Peyer's patch (tissue), 4 donors: Measurements from ENCODE around the gene SMIM3. TPM values are rescaled to one million over a fixed set of nuclear protein-coding genes. Genes with fewer than 3 reads are reported as not detected.
"Not testable (repeated sequence)": the region's sequence is repeated elsewhere in the genome, so short reads cannot be mapped to it uniquely, and the experiment has no call there.

Experiments
- DNase-seq, 3 donors: peaks; one replicate each; pipeline ENCODE4 v3.0.0-alpha.2; 2017 to 2019
- H3K27ac ChIP-seq, 4 donors: fragments of 200-600 bp; sonication (generic); one replicate each; pipeline ENCODE4 v1.5.1; 2016 to 2019
- H3K27me3 ChIP-seq, 2 donors: fragments of 200-600 bp; sonication (generic); one replicate each; pipeline ENCODE4 v1.5.1; 2019
- H3K36me3 ChIP-seq, 3 donors: fragments of 200-600 bp; sonication (generic); one replicate each; pipeline ENCODE4 v1.5.1; 2016 to 2019
- H3K4me1 ChIP-seq, 4 donors: fragments of 200-600 bp; sonication (generic); one replicate each; pipeline ENCODE4 v1.5.1; 2016 to 2019
- H3K4me3 ChIP-seq, 4 donors: fragments of 200-600 bp; sonication (generic); 1 replicate in 3 of 4; 2 replicates in 1 of 4; pipeline ENCODE4 v1.5.1; 2016 to 2019; ENCODE audit warnings: mild to moderate bottlenecking in 1 of 4
- H3K9me3 ChIP-seq, 4 donors: fragments of 200-600 bp; sonication (generic); one replicate each; pipeline ENCODE4 v1.5.1; 2016 to 2019; ENCODE audit warnings: mild to moderate bottlenecking in 1 of 4
- CTCF ChIP-seq, 6 experiments: fragments of 450-650 bp in 4 of 6; fragments of 200-600 bp in 2 of 6; sonication (generic) in 1 of 6; IDR thresholded peaks; one replicate each; pipeline ENCODE4 v1.5.1; 2017 to 2019; ENCODE audit warnings: antibody characterized with exemption in 6 of 6, mild to moderate bottlenecking in 3 of 6, moderate library complexity in 1 of 6
- POLR2A ChIP-seq, 2 donors: fragments of 450-650 bp; IDR thresholded peaks; one replicate each; pipeline ENCODE4 v1.5.1; 2017; ENCODE audit warnings: antibody characterized with exemption in 2 of 2, mild to moderate bottlenecking in 2 of 2, moderate library complexity in 2 of 2
- total RNA-seq, 4 donors: library from RNA; depleted of rRNA; stranded (reverse); fragments of >200 nt; gene quantifications; one replicate each; pipeline ENCODE4 v1.1.0, GENCODE V29; 2016

Gene SMIM3
- total RNA-seq, 4 donors from 2014 or later, result 12.7 to 82.5 (median 23.6) TPM

GRCh38 chr5:150740992-150741391 is 37.6 kb upstream of the SMIM3 start:
- Histone ChIP-seq H3K36me3 (peaks cover 0 to 30% (median 0%) of the 10 kb centered on the region in 3 donors), H3K27ac (no peak overlapping the region), H3K27me3 (no peaks in the 10 kb centered on the region), H3K9me3 (peaks cover 0 to 3% (median 0%) of the 10 kb centered on the region in 4 donors), H3K4me1 (no peaks in the 10 kb centered on the region), H3K4me3 (no peak overlapping the region)
- no peak for TF ChIP-seq POLR2A (IDR thresholded peaks at IDR 0.05)
- no peak for TF ChIP-seq CTCF (IDR thresholded peaks at IDR 0.05)
- no peak for DNase-seq

DNA sequence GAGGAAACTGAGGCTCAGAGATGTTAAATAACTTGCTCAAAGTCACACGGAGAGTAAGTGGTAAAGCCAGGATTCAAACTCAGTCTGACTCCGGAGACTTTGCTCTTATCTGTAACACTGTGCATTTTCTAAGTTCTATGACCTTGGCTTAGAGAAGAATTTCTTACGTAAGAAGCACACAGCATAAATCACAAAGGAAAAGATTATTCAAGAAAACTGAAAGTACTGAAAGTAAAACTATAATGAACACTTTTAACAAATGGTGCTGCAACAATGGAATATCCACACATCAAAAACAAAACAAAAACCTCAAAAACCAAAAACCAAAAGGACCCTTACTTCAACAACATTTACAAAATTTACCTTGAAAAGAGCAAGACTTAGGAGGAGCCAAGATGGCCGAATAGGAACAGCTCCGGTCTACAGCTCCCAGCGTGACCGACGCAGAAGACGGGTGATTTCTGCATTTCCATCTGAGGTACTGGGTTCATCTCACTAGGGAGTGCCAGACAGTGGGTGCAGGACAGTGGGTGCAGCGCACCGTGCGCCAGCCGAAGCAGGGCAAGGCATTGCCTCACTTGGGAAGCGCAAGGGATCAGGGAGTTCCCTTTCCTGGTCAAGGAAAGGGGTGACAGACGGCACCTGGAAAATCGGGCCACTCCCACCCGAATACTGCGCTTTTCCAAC is 36.0 kb upstream of the SMIM3 start:
- not testable (repeated sequence) for H3K27me3 ChIP-seq, H3K9me3 ChIP-seq, H3K27ac ChIP-seq, H3K4me3 ChIP-seq, DNase-seq, H3K4me1 ChIP-seq
- peaks cover 0 to 27% (median 0%) of the 10 kb centered on the region in 3 donors for H3K36me3 ChIP-seq

- H3K27me3 ChIP-seq, result not testable (repeated sequence)
Measured at GRCh38 chr5:150743142-150743488, 35.4 kb upstream of the SMIM3 start.

DNA sequence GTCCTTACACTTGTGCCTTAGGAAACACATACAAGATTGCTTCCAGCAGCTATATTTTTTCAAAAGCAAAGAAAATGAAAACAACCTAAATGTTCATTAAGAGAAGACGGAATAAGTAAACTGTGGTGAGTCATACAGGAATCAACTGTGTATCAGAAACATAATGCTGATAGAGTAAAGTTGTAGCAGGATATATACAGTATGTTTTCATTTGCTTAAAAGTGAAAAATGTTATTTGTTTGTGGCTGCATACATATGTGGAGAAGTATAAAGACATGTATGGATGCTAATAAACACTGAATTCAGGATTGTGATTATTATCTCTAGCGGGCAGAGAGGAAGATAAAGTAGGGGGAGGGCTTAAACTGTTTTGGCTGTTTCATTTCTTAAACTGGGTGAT is 28.1 kb upstream of the SMIM3 start:
- no peak for DNase-seq
- Histone ChIP-seq H3K4me3 (no peak overlapping the region), H3K9me3 (no peaks in the 10 kb centered on the region), H3K27me3 (no peaks in the 10 kb centered on the region), H3K27ac (no peak overlapping the region), H3K4me1 (peaks cover 0 to 7% (median 0%) of the 10 kb centered on the region in 4 donors), H3K36me3 (peaks cover 0 to 64% (median 0%) of the 10 kb centered on the region in 3 donors)
- TF ChIP-seq POLR2A (IDR thresholded peaks at IDR 0.05) (no peak), CTCF (IDR thresholded peaks at IDR 0.05) (no peak)

More at GRCh38 chr5:150743142-150743488, 35.4 kb upstream of the SMIM3 start:
- not testable (repeated sequence) for H3K9me3 ChIP-seq, H3K4me1 ChIP-seq, H3K4me3 ChIP-seq, DNase-seq, H3K27ac ChIP-seq
- H3K36me3 ChIP-seq, result peaks cover 0 to 27% (median 0%) of the 10 kb centered on the region in 3 donors

DNA sequence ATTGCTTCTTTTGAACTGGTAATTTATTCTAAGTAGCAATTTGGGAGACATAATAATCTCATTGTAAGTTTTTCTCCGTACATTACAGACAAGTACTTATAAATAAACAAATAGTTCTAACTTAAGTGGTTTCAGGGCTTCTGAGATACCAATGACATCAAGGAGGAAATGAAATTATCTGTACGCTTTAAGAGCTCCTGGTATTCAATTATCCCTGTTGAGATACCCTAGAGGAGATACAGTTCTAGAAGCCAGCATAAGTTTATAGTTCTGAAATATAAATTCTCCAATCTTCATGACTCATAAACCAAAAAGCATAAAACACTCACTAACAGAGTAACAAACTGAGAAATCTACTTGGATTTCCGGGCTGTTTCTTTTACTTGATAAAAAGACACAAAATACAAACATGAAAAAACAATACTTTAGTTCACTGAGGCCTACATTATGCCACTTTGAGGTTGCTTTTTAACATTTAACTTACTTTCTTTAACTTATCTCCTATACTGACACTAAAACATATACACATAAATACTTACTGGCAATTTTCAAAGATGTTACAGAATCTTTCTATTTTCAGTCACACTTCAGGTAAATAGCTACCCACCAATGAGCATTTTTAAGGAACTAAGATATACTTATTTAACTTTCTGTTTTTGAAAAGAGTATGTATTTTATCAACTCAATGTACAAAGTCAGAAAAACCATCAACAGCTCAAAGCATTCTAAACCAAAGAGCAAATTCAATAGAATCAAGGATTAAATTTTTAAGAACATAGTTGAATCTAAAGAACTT is 27.3 kb upstream of the SMIM3 start:
- Histone ChIP-seq H3K4me1 (peaks cover 0 to 7% (median 0%) of the 10 kb centered on the region in 4 donors), H3K9me3 (no peaks in the 10 kb centered on the region), H3K4me3 (no peak overlapping the region), H3K27me3 (no peaks in the 10 kb centered on the region), H3K36me3 (peaks cover 0 to 72% (median 0%) of the 10 kb centered on the region in 3 donors), H3K27ac (no peak overlapping the region)
- TF ChIP-seq CTCF (IDR thresholded peaks at IDR 0.05), result no peak
- no peak for TF ChIP-seq POLR2A (IDR thresholded peaks at IDR 0.05)
- DNase-seq, result no peak

DNA sequence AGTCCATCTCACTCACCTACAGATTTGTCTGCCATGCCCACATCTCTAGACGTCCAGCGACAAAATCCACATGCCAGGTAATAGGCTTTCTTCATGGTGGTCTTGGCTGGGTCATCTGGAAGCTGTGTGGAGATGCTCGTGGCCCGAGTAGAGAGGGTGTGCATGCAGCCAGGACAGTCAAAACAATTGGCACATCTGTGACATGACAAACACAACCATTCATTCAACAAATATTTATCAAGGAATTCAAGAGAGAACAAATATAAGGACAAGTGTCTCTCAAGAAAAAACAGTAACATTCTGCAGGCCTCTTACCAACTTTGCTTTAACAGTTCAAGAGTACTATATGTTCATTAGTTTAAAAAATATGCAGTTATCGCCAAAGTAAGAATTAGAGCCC is 25.1 kb upstream of the SMIM3 start:
- Histone ChIP-seq H3K36me3 (peaks cover 0 to 73% (median 0%) of the 10 kb centered on the region in 3 donors), H3K4me1 (peaks cover 0 to 17% (median 3%) of the 10 kb centered on the region in 4 donors), H3K27me3 (no peaks in the 10 kb centered on the region), H3K4me3 (no peak overlapping the region), H3K27ac (no peak overlapping the region), H3K9me3 (no peaks in the 10 kb centered on the region)
- no peak for DNase-seq
- no peak for TF ChIP-seq POLR2A (IDR thresholded peaks at IDR 0.05)
- TF ChIP-seq CTCF (IDR thresholded peaks at IDR 0.05), result no peak
